Esophagus muscularis mucosa (tissue), 4 donors: ENCODE results near the gene TBCC.

ENCODE experiments used
- CTCF ChIP-seq, 3 experiments: fragments of 200-600 bp in 2 of 3; fragments of 450-650 bp in 1 of 3; sonication (generic) in 2 of 3; IDR thresholded peaks; one replicate each; pipeline ENCODE4 v1.5.1; 2017 to 2019; ENCODE audit warnings: antibody characterized with exemption in 3 of 3, mild to moderate bottlenecking in 2 of 3, moderate library complexity in 1 of 3
- EP300 ChIP-seq: sonication (generic); formaldehyde crosslinking; IDR thresholded peaks from one replicate; pipeline ENCODE4 v1.6.1; 2017; ENCODE audit warnings: antibody characterized with exemption
- POLR2A ChIP-seq: fragments of 450-650 bp; IDR thresholded peaks from one replicate; pipeline ENCODE4 v1.6.1; 2017; ENCODE audit warnings: antibody characterized with exemption, moderate library complexity, mild to moderate bottlenecking, low read depth
- POLR2AphosphoS5 ChIP-seq, 2 donors: sonication (generic); formaldehyde crosslinking; IDR thresholded peaks; one replicate each; pipeline ENCODE4 v1.6.1; 2017; ENCODE audit warnings: antibody characterized with exemption in 2 of 2

- TF ChIP-seq CTCF (IDR thresholded peaks at IDR 0.05) = no peak
- no peak for TF ChIP-seq POLR2A
- no peak for TF ChIP-seq EP300
- TF ChIP-seq POLR2AphosphoS5 (IDR thresholded peaks at IDR 0.05) = no peak
Measured at GRCh38 chr6:42702200-42702599, 43.7 kb downstream of the TBCC start.
